Fibroblast of skin of left quadriceps (primary cell): Measurements from ENCODE around the gene DPH6.
"Not testable (repeated sequence)": the region's sequence is repeated elsewhere in the genome, so short reads cannot be mapped to it uniquely, and the experiment has no call there.

Experiments used
- DNase-seq, 2 experiments: peaks; one replicate each; pipeline ENCODE4 v3.0.0-alpha.2; 2013; ENCODE audit warnings: low read depth in 2 of 2

The DPH6 gene, protein sequence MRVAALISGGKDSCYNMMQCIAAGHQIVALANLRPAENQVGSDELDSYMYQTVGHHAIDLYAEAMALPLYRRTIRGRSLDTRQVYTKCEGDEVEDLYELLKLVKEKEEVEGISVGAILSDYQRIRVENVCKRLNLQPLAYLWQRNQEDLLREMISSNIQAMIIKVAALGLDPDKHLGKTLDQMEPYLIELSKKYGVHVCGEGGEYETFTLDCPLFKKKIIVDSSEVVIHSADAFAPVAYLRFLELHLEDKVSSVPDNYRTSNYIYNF

DNA sequence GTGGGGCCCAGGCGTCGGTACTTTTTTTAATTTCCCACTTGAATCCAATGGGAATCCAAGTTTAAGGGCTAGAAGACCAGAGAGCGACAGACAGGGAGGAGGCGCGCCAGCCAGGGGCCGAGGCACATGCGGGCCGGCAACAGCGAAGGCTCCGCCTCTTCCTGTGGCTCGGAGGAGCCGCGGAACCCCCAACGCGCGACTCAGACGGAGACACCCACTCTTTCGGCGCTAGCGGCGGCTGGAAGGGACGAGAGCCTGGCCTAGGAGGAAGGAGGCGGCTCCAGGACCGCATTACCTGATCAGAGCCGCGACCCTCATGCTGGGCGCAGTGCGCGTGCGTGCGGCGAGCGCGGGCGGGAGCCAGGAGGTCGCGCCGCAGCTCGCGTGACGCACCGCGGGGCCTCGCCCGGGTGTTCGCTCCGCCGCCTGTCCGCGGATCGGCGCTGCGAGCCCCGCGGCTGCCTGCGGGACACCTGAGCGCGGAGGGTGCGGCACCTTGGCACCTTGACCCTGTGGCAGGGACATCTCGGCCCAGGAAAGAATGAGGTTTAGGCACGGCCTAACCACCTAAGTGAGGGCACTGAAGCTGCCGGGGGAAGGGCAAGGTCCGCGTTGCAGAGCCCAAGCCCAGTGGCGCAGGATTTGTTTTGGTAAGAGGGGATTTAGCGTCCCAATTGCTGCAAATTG lies at the start of gene DPH6:
Gene DPH6 (minus strand): TSS at position 342 of the 687 bp plus-strand sequence. CDS start 24 bp downstream, at position 318.
- peak; percentile 55 to 62 for DNase-seq

DNA sequence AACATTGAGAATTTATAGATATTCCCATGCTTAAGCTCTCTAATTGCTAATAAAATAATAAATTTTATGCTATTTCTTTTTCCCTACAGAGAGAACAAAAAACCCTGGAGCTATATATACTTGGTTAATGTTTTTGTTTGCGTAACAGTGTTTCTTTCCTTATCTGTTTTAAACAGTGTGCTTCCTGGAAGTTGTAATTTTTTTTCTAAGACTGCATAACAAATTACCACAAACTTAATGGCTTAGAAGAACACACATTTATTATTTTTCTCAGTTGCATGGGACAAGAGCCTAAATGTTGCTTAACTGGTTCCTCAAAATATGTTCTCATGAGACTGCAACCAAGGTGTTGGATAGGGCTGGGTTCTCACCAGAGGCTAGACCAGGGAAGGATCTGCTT lies 49.7 kb upstream of the DPH6 start:
- no peak for DNase-seq

DNA sequence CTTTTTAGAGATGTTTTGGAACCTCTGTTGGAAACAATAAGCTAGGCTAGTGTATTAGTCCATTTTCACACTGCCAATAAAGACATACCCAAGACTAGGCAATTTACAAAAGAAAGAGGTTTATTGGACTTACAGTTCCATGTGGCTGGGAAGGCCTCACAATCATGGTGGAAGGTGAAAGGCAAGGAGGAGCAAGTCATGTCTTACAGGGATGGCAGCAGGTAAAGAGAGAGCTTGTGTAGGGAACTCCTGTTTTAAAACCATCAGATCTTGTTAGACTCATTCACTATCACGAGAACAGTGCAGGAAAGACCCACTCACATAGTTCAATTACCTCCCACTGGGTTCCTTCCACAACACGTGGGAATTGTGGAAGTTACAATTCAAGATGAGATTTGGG lies 46.0 kb upstream of the DPH6 start:
- not testable (repeated sequence) for DNase-seq

DNA sequence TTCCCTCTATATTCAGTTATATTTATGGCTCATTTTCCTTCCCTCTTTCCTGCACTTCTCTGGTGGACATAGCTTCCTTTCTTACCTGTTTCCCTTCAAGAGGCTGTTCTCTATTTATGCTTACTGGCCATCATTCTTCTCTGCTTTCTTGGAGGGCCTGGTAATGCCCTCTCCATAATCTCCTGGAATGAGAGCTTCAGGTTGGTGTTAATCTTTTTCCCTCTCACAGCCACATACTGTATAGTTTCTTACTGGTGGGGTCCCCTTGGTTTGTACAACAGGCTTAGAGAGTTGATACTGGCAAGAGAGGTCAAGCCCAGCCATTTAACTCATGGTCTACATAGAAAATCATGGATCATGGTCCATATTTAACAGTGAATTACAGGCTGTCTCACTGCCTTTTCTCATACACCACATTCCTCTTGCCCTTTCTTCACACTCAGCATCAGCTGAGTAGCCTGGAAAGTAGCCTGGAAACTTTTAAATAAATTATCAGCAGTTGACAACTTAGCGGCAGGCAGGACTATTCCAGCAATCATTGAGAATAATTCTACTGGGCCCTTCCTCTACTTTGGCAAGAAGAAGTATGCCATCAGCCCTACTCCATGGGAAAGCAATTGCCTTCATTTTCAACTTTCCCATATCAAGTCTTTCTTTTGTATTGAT lies 38.0 kb upstream of the DPH6 start:
- DNase-seq: peak in 1 of 2 experiments; percentile 8

DNA sequence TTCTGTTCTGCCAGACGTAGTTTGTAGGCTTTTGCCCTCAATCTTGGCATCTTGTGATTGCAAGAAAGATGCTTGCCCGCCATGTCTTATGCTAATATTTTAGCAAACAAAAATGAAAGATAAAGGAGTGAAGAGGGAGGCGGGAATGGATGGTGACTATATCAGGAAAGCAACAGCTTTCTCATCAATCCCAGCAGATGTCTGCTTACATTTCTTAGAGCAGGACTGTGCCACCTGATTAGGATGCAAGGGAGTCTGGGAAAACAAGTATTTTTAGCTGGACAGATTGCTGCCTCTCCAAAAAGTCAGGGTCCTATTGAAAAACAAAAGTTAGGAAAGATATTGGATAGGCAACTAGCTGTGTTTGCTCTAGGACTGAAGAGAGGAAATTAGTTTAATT lies 34.6 kb upstream of the DPH6 start:
- DNase-seq: no peak

DNA sequence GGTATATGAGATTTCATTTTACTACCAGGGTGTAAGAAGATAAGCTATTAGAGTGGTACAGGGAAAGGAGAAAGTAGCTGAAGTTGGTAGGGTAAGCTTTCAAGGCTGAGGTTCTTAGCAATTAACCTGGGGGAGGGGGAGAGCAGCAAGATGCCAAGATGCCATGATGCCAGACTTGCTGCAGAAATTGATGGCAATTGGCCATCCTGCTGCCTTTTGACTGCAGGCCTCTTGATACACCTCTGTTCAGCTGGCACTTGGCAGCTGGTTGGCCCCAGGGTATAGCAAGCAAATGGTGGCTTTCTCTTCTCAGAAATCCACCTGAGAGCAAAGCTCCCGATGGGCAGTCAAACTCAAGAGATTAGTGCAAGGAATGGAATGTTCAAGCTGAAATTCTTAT lies 21.4 kb upstream of the DPH6 start:
- DNase-seq: no peak

DNA sequence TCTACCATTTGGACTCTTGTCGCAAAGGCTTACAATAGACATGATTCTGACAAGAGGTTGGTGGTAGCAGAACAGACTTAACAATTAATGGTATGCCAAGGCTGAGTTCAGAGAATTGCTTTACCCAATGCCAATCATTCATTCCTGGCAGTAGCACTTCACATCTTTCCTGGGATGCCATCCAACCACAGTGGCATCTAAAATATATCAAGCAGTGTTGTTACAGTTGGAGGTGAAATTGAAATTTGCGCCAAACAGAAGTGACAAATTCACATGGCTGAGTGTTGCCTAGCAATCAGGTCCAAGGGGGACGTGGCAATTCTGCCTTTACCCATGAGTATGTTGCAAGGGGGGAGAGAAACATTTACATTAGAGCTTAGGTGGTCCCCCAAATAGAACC lies 21.0 kb upstream of the DPH6 start:
- no peak for DNase-seq

DNA sequence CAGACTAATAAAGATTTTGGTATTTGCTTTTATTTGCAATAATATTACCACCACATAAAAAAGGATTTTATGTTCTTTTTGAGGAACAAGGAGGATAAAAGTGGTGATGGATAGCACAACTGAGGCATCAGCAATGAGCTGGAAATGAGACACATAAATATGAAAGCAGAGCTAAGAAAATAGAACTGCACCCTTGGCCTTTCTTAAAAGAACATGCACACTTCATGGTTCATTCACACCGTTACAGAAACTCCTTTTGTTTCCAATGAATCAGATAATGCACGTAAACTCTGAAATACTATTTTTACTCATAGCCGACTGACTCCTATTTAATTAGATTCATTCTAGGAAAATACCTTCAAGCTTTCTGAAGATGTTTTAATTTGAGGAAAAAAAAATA lies 19.9 kb upstream of the DPH6 start:
- DNase-seq: no peak

DNA sequence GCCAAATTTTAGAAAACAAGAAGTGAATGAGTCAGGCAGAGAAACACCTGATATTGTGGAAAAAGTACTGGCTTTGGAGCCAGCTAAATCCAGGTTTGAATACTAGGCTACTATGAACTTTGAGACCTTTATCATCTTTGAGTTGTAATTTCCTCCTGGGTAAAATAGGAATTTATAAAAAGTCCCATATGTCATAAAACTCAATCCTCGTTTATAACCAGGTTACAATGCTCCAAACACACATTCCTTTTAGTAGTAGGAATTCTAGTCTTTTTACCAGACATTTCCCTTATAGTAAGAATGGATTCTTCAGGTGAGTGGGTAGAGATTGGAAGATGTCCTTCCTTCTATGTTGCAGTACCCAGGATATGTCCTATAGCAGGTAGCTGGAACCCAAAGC lies 16.7 kb upstream of the DPH6 start:
- no peak for DNase-seq

DNA sequence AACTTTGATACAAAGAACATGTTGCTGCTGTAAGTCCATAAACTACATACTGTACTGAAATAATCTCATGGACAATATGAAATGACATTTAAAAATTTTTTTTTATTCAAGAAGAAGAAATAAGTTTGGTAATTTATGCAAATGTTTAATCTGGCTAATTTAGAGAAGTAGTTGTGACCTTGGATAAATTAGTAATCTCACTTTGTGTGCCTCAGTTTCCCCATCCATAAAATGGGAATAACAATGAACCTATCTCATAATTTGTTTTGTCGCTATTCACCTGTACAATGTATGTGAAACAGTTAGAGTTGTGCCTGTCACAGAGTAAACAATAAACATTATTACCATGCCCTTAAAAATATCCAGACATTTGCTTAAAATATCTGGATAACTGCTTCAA lies 15.3 kb upstream of the DPH6 start:
- no peak for DNase-seq

DNA sequence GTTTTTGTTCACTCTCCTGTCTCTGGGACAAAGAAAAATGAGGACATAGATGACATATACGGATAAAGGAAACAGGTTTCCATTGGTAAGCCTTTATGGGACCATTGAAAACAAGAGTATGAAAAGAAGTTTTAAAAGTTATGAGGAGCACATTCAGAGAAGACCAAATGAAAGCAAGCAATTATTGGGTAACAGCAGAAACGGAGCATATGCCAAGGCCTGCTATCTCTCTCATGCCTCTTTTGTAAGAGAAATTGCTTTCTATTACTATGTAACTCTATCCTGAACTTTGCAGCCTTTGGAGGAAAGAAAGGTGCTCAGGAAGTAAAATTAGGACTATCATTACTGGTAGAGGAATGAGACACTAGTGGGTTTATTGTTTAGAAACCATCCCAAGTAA lies 14.9 kb upstream of the DPH6 start:
- DNase-seq: no peak

DNA sequence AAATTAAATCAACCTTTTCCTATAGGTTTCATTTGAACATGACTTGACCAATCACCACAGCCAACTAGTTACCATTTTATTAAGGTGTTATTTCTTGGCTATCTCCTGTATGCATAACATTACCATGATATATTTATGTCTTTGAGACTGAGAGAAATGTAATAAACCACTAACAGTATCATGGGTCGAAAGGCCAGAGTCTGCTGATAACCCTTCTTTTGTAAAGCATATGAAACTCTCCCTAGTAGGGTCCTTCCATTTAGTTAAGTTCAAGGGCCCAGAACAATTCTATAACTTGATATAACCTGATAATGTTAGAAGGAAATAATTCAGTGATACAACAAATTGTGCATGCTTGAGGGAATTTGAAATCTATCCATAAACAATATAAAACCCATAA lies 14.3 kb upstream of the DPH6 start:
- no peak for DNase-seq

DNA sequence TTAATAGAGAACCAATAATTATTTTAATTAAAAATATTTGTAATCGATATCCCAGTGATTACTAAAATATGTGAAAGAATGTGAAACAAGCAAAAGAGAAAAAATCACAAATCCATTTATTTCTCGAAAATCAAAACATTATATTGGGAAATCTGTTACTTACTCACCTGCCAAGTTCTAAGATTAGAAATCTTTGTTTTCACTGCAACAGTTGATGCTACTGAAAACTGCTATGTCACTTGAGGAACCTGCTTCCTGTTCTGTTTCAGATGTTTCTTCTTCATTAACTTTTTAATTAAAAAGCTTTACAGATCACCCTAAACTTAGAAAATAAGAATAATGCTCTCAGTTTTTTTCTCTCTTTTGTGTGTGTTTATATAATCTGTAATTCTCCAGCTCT lies 13.7 kb upstream of the DPH6 start:
- no peak for DNase-seq

DNA sequence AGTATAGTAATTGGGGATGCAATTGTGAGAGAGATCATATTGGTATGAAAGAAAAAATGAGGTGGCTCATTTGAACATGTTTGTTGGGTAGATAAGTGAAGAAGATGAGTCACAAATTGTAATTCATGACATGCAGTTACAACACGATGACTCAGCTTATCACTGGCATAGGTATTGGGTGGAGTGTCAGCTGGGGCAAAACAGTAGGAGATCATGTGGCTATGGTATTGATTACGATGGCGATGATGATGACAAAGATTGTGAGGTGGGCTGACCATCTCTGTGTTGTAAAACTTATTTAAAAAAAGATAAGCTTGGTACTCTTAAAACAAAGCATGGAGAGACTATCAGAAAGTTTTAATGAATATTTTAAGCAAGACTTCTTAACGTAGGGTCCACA lies 11.6 kb upstream of the DPH6 start:
- DNase-seq: peak; percentile 44 to 47

DNA sequence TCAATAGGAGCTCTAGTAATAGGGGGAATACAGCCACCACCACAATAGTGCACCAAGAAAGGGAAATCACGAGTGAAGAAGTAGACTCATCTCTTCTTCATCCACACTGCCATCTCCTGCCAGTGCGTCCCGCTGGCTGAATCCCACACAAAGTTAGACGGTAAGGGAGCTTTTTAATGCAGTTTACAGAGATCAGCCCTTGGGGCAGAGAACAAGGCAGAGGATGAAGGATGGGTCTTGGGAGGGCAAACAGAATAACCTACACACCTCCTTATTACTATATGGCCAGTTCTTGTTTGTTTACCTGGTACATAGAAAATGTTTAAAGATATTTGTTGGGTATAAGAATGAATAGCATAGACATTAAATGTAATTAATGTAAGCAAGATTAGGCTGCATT lies 11.0 kb upstream of the DPH6 start:
- no peak for DNase-seq

DNA sequence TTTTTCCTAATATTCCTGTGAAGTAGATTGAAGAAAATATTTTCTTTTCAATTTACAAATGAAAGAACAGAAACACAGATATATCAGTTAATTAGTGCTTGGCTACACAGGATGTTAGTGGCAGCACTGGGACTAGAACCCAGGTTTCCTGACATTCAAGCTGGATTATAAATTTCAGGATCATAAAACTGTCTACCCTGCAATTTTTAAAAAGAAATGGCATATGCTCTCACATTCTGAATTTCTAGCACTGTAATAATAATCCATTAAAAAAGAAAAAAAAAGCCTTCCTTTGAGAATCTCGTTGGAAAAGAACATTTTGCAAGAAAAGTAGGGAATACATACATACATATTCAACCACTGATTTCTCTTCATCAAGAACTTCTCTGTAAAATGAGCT lies 9.3 kb upstream of the DPH6 start:
- DNase-seq: no peak

DNA sequence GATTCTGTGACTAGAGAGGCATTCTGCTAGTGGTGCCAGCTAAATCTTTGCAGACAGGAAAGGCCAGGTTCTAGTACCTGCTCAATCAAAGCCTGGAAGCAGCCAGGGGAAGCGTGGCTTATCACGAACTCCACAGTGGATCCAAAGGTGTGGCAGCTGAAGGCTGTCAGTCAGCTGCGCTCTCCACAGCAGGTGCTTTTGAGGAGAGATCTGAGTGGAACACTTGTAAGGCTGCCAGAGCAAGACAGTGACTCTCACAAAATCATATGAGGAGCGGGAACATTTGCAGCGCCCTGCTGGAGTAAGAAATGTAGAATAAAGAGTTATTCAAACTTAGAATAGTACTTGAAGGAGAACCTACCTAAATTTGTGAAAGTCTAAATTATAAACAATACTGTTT lies 5.0 kb upstream of the DPH6 start:
- DNase-seq: no peak

DNA sequence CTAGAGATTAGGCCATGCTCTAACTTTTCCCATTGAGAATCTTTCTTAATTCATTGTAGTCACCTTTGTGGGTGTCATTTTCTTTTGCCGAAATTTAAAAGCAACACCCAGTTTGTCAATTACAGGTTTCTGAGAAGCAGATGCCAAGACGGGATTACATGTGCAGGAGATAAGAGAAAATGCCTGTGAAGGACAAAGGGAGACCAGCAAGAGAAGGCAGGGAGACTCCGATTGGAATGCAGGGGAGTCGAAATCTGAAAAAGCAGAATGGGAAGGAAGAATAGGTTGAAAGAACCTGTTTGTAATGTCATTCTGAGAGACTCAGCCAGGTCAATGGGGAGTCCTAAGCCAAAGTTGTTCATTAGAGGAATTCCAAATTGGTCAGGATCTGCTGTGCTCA lies 3.6 kb upstream of the DPH6 start:
- DNase-seq: no peak

DNA sequence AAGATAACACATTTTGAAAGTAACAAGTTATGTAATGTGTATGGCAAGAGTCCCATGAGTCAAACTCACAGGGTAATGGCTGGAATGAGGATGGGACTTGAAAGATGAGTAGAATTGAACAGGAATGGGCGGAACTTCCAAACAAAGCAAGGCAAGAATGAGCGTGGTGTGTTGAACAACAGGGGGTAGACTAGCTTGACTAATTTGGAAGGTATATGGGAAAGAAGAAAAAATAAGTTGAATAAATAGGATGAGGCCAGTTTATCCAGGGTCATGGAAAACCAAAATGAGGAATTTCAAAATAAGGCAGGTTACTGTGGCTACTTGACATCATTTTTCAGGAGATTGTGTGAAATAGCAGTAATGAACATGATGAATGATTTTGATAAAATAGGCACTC lies 2.5 kb upstream of the DPH6 start:
- no peak for DNase-seq

DNA sequence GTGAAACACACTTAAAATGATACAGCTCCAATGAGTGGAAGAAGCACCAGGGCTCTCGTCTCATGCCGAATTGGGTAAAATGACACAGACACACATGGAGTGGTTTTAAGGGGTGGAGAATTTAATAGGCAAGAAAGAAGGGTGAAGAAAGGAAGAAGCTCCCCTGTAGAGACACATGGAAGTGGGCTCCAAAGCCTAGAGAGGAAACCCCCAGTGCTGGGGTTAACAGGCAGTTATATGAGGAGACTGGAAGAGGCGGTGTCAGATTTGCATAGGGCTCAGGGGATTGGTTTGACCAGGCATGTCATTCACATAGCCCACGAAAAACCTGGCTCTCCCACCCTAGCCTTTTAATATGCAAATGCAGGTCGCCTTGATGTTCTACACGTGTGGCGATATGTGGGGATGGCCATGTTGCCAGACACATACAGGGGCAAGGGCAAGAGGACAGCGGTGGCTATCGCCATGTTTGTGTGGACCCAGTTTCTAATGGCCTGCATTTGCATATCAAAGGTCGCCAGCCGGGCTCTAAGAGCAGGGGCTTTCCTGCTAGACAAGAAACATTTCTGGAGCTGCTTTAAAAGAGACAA lies 1.9 kb upstream of the DPH6 start:
- no peak for DNase-seq

DNA sequence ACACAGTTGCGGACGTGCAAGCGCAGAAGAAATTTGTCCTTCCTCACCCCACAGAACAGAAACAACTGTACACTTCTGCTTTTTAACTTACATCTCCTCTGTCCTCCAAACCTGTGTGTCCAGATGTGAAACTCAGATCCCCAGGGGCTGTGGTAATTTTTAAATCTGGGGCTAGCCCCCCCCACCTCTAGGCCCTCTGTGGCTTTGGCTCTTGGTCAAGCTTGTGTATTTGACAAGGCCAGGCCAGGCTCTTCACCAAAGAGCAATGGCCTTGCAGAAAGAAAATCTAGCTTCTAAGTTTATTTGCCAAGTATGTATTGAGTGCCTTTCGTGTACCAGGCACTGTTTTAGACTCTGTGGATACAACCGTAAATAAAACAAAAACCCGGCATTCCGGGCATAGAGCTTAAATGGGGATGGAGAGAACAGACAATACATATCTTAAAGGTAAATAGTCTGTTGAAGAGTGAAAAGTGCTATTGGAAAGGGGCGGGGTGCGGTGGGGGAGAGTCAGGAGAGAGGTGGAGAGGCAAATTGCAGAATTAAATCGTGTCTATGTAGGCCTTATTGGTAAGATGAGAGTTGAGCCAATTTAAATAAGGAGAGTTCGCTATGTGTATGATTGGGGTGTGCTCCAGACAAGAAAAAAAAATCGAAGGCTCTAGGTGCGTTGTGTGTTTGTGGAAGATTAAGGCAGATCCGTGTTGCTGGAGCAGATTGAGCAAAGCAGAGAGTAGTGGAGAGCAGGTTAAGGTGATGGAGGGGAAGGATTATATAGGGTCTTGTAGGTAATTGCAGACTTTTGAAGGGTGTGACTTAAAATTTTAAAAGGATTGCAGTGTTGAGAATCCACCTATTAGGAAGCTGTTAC lies 781 bp upstream of the DPH6 start:
- no peak for DNase-seq

DNA sequence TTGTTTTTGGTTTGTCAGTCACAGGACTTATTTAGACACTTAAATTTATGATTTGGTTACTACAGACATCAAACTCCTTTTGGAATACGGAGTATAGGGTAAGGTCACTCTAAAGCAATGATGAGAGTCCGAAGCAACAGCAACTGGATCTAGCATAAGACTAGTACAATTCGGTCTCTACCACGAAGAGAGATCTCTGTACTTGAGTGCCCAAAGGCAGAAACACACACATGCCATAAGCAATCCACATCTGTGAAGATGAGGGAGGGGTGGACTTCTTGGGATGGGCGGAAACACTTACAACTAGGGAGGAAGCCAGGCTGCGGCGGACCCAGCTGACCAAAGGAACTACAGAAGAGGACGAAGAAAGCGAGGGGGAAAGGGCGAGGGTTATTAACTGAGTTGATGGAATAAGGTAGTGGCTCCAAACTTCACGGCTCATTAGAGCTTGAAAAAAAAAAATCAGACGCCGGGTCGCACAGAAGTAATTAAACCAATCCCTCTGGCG lies 595 bp downstream of the DPH6 start:
- peak in 1 of 2 experiments; percentile 14 for DNase-seq
